Right hindlimb (tissue), 1 donor: ENCODE results near the gene PIGBOS1.
"Not testable (repeated sequence)": the region's sequence is repeated elsewhere in the genome, so short reads cannot be mapped to it uniquely, and the experiment has no call there.

Source experiments
- DNase-seq: peaks from one replicate; pipeline ENCODE4 v3.0.0-alpha.2; 2018

Gene PIGBOS1

GRCh38 chr15:55318588-55319494, at the start of gene PIGBOS1, which contains the start of gene PIGB:
TSS of gene PIGBOS1 (minus strand) at chr15:55319123. CDS start at chr15:55317792, 1,331 bp downstream.
TSS of gene PIGB (plus strand) at chr15:55319222. CDS start at chr15:55319251, 29 bp downstream.
- peak; percentile 92 for DNase-seq

GRCh38 chr15:55366981-55367380, 48.1 kb upstream of the PIGBOS1 start:
- DNase-seq, result no peak

- DNase-seq, result no peak
Measured at GRCh38 chr15:55362641-55363040, 43.7 kb upstream of the PIGBOS1 start.

- DNase-seq, result no peak
Measured at GRCh38 chr15:55361048-55361447, 42.1 kb upstream of the PIGBOS1 start.

GRCh38 chr15:55360256-55360655, 41.3 kb upstream of the PIGBOS1 start:
- no peak for DNase-seq

GRCh38 chr15:55358471-55358870, 39.5 kb upstream of the PIGBOS1 start:
- DNase-seq, result no peak

- DNase-seq, result no peak
Measured at GRCh38 chr15:55357774-55358173, 38.9 kb upstream of the PIGBOS1 start.

GRCh38 chr15:55356985-55357585, 38.2 kb upstream of the PIGBOS1 start:
- no peak for DNase-seq

GRCh38 chr15:55353025-55353424, 34.1 kb upstream of the PIGBOS1 start:
- no peak for DNase-seq

GRCh38 chr15:55349282-55349681, 30.4 kb upstream of the PIGBOS1 start:
- no peak for DNase-seq

- no peak for DNase-seq
Measured at GRCh38 chr15:55348281-55348778, 29.4 kb upstream of the PIGBOS1 start.

GRCh38 chr15:55344206-55344605, 25.3 kb upstream of the PIGBOS1 start:
- DNase-seq, result no peak

GRCh38 chr15:55343168-55343567, 24.2 kb upstream of the PIGBOS1 start:
- no peak for DNase-seq

GRCh38 chr15:55337160-55337559, 18.2 kb upstream of the PIGBOS1 start:
- no peak for DNase-seq

- no peak for DNase-seq
Measured at GRCh38 chr15:55334997-55335396, 16.1 kb upstream of the PIGBOS1 start.

- no peak for DNase-seq
Measured at GRCh38 chr15:55334371-55334770, 15.4 kb upstream of the PIGBOS1 start.

GRCh38 chr15:55327387-55327786, 8.5 kb upstream of the PIGBOS1 start:
- no peak for DNase-seq

GRCh38 chr15:55322467-55322866, 3.5 kb upstream of the PIGBOS1 start:
- no peak for DNase-seq

GRCh38 chr15:55320963-55321362, 2.0 kb upstream of the PIGBOS1 start:
- no peak for DNase-seq

- no peak for DNase-seq
Measured at GRCh38 chr15:55320238-55320550, 1.3 kb upstream of the PIGBOS1 start.

- DNase-seq, result peak; percentile 26
Measured at GRCh38 chr15:55319537-55320237, 764 bp upstream of the PIGBOS1 start.

- not testable (repeated sequence) for DNase-seq
Measured at GRCh38 chr15:55302801-55303200, 16.1 kb downstream of the PIGBOS1 start.

GRCh38 chr15:55297315-55297714, 21.6 kb downstream of the PIGBOS1 start:
- DNase-seq, result no peak
